HEK293 (cell line): ENCODE data around the gene RBM22.

Experiments used
- CTCF ChIA-PET: fragments of 350-600 bp; formaldehyde crosslinking; extraction: SDS; loops from one replicate; lab custom pipeline; 2021; ENCODE audit warnings: antibody characterized with exemption; lab: Yijun Ruan, JAX
- POLR2A ChIA-PET: fragments of 300-600 bp; formaldehyde crosslinking; extraction: SDS; loops from one replicate; lab custom pipeline; 2020; ENCODE audit warnings: antibody characterized with exemption, inconsistent platforms; lab: Yijun Ruan, JAX
- H3K27ac ChIP-seq: fragments of 200-500 bp; sonication (Bioruptor generic); 2 replicates; pipeline ENCODE4 v1.5.1; 2014; ENCODE audit warnings: low read depth, low read length, control low read depth, inconsistent platforms; ENCODE audit errors: extremely low read depth
- H3K36me3 ChIP-seq, 2 experiments: fragments of 200-500 bp in 1 of 2; sonication (Bioruptor generic) in 1 of 2; 1 replicate in 1 of 2; 2 replicates in 1 of 2; pipeline ENCODE4 v1.5.1; 2014 to 2017; ENCODE audit warnings: inconsistent platforms in 2 of 2, low read length in 2 of 2; ENCODE audit not compliant: control insufficient read depth in 2 of 2, insufficient read depth in 1 of 2
- H3K4me1 ChIP-seq: fragments of 200-500 bp; sonication (Bioruptor generic); 2 replicates; pipeline ENCODE4 v1.5.1; 2014; ENCODE audit warnings: mild to moderate bottlenecking, low read length, inconsistent platforms; ENCODE audit not compliant: control insufficient read depth, insufficient read depth
- H3K4me3 ChIP-seq: 2 replicates; pipeline ENCODE4 v1.5.1; 2011; ENCODE audit warnings: low read depth, mild to moderate bottlenecking, control low read depth, low read length, moderate library complexity
- H3K9me3 ChIP-seq: fragments of 200-500 bp; sonication (Bioruptor generic); 2 replicates; pipeline ENCODE4 v1.5.1; 2014; ENCODE audit warnings: low read depth, low read length, inconsistent platforms; ENCODE audit not compliant: control insufficient read depth, insufficient read depth
- MEIS1 ChIP-seq: sonication (generic); formaldehyde crosslinking; IDR thresholded peaks from 2 replicates; pipeline ENCODE4 v1.8.1; 2022; ENCODE audit warnings: missing genetic modification reagents, mild to moderate bottlenecking, borderline replicate concordance
- OVOL3 ChIP-seq: fragments of 450-650 bp; formaldehyde crosslinking; IDR thresholded peaks from 2 replicates; pipeline ENCODE4 v1.5.1; 2016; ENCODE audit warnings: missing biosample characterization, missing genetic modification characterization
- PATZ1 ChIP-seq: fragments of 450-650 bp; formaldehyde crosslinking; IDR thresholded peaks from 2 replicates; pipeline ENCODE4 v1.5.1; 2016; ENCODE audit warnings: missing biosample characterization, missing genetic modification characterization
- SETDB1 ChIP-seq: IDR thresholded peaks from one replicate; pipeline ENCODE4 v1.6.1; 2017; ENCODE audit warnings: mild to moderate bottlenecking, low read length, moderate library complexity, mixed read lengths; ENCODE audit not compliant: insufficient read length
- ZBTB20 ChIP-seq: fragments of 450-650 bp; formaldehyde crosslinking; IDR thresholded peaks from 2 replicates; pipeline ENCODE4 v1.5.1; 2016; ENCODE audit warnings: missing biosample characterization, missing genetic modification characterization
- ZNF10 ChIP-seq: fragments of 450-650 bp; formaldehyde crosslinking; IDR thresholded peaks from 2 replicates; pipeline ENCODE4 v1.5.1; 2017; ENCODE audit warnings: missing biosample characterization, missing genetic modification characterization
- ZNF133 ChIP-seq: fragments of 450-650 bp; formaldehyde crosslinking; IDR thresholded peaks from 2 replicates; pipeline ENCODE4 v1.5.1; 2016; ENCODE audit warnings: missing biosample characterization, missing genetic modification characterization
- ZNF138 ChIP-seq: fragments of 450-650 bp; formaldehyde crosslinking; IDR thresholded peaks from 2 replicates; pipeline ENCODE4 v1.5.1; 2016; ENCODE audit warnings: missing biosample characterization, missing genetic modification characterization, borderline replicate concordance
- ZNF248 ChIP-seq: fragments of 450-650 bp; formaldehyde crosslinking; IDR thresholded peaks from 2 replicates; pipeline ENCODE4 v1.5.1; 2017; ENCODE audit warnings: missing biosample characterization, missing genetic modification characterization
- ZNF292 ChIP-seq: fragments of 450-650 bp; formaldehyde crosslinking; IDR thresholded peaks from 2 replicates; pipeline ENCODE4 v1.5.1; 2016; ENCODE audit warnings: low read depth, missing biosample characterization, missing genetic modification characterization, borderline replicate concordance
- ZNF404 ChIP-seq: fragments of 450-650 bp; formaldehyde crosslinking; IDR thresholded peaks from 2 replicates; pipeline ENCODE4 v1.5.1; 2017; ENCODE audit warnings: missing biosample characterization, missing genetic modification characterization
- ZNF654 ChIP-seq: fragments of 450-650 bp; formaldehyde crosslinking; IDR thresholded peaks from 2 replicates; pipeline ENCODE4 v1.5.1; 2016; ENCODE audit warnings: low read depth, missing biosample characterization, missing genetic modification characterization
- ZNF664 ChIP-seq: fragments of 450-650 bp; formaldehyde crosslinking; IDR thresholded peaks from 2 replicates; pipeline ENCODE4 v1.5.1; 2016; ENCODE audit warnings: missing biosample characterization, missing genetic modification characterization
- ZNF776 ChIP-seq: fragments of 450-650 bp; formaldehyde crosslinking; IDR thresholded peaks from 2 replicates; pipeline ENCODE4 v1.5.0; 2017; ENCODE audit warnings: missing biosample characterization, missing genetic modification characterization, borderline replicate concordance
- TF ChIP-seq, protein P1 (sequence below): fragments of 450-650 bp; formaldehyde crosslinking; IDR thresholded peaks from 2 replicates; pipeline ENCODE4 v1.5.1; 2016; ENCODE audit warnings: missing biosample characterization, missing genetic modification characterization, borderline replicate concordance
- TF ChIP-seq, protein P2 (sequence below): fragments of 450-650 bp; formaldehyde crosslinking; IDR thresholded peaks from 2 replicates; pipeline ENCODE4 v1.5.1; 2016; ENCODE audit warnings: missing biosample characterization, missing genetic modification characterization
- TF ChIP-seq, protein P3 (sequence below): fragments of 450-650 bp; formaldehyde crosslinking; IDR thresholded peaks from 2 replicates; pipeline ENCODE4 v1.5.1; 2016; ENCODE audit warnings: missing biosample characterization, missing genetic modification characterization

The RBM22 gene

GRCh38 chr5:150723845-150724244 is 23.0 kb upstream of the RBM22 start:
- no peak for TF ChIP-seq ZNF248 (tag by site-specific recombination)
- no peak for TF ChIP-seq ZNF10 (tag by site-specific recombination)
- TF ChIP-seq PATZ1 (tag by site-specific recombination), result no peak
- TF ChIP-seq ZNF138 (tag by site-specific recombination), result no peak
- no peak for TF ChIP-seq ZNF404
- Histone ChIP-seq H3K27ac (no peak overlapping the region), H3K9me3 (no peaks in the 10 kb centered on the region), H3K4me3 (no peak overlapping the region), H3K36me3 (peaks cover 52 to 83% of the 10 kb centered on the region in 2 experiments), H3K4me1 (no peaks in the 10 kb centered on the region)
- CTCF ChIA-PET, result no interaction called here
- POLR2A ChIA-PET, result no interaction called here

DNA sequence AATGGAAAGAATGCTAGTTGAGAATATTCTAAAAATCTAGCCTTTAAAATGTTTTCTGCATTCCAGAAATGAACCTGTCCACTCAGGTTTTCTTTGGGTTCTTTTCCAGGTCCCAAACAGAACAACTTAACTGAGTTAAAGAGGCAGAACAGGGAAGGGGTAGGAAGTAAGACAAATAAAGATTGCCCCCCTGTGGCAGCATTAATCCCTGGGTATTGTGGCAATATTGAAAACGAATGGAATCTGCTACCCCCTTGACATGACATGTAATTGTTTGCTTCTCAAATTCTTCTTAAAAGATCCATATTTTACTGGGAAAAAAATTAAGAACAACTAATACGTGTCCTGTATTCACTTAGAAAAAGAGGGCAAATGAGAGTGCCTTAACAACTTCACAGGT is 9.3 kb upstream of the RBM22 start:
- Histone ChIP-seq H3K36me3 (peaks cover 50 to 69% of the 10 kb centered on the region in 2 experiments), H3K4me1 (peaks cover 4% of the 10 kb centered on the region; the same call in 1 of the 2 replicates), H3K9me3 (no peaks in the 10 kb centered on the region), H3K27ac (no peak overlapping the region), H3K4me3 (no peak overlapping the region)
- ChIA-PET CTCF (interaction anchor here (1.3 to 1.8 kb wide), 3 partner anchors 46 to 152 kb away, joined by 3 to 18 read pairs (median 5); no protein-coding TSS in a partner anchor), POLR2A (interaction anchor here (0.6 kb wide), 1 partner anchor 10 kb away, joined by 3 read pairs; no protein-coding TSS in a partner anchor)
- TF ChIP-seq, protein P1, sequence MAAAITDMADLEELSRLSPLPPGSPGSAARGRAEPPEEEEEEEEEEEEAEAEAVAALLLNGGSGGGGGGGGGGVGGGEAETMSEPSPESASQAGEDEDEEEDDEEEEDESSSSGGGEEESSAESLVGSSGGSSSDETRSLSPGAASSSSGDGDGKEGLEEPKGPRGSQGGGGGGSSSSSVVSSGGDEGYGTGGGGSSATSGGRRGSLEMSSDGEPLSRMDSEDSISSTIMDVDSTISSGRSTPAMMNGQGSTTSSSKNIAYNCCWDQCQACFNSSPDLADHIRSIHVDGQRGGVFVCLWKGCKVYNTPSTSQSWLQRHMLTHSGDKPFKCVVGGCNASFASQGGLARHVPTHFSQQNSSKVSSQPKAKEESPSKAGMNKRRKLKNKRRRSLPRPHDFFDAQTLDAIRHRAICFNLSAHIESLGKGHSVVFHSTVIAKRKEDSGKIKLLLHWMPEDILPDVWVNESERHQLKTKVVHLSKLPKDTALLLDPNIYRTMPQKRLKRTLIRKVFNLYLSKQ (tag by site-specific recombination), result no peak
- TF ChIP-seq, protein P2, sequence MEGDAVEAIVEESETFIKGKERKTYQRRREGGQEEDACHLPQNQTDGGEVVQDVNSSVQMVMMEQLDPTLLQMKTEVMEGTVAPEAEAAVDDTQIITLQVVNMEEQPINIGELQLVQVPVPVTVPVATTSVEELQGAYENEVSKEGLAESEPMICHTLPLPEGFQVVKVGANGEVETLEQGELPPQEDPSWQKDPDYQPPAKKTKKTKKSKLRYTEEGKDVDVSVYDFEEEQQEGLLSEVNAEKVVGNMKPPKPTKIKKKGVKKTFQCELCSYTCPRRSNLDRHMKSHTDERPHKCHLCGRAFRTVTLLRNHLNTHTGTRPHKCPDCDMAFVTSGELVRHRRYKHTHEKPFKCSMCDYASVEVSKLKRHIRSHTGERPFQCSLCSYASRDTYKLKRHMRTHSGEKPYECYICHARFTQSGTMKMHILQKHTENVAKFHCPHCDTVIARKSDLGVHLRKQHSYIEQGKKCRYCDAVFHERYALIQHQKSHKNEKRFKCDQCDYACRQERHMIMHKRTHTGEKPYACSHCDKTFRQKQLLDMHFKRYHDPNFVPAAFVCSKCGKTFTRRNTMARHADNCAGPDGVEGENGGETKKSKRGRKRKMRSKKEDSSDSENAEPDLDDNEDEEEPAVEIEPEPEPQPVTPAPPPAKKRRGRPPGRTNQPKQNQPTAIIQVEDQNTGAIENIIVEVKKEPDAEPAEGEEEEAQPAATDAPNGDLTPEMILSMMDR (tag by site-specific recombination), result 0 out of 2 replicates have a peak, but pooled peaks have one; percentile 23
- no peak for TF ChIP-seq ZNF133 (tag by site-specific recombination)
- peak; percentile 25 for TF ChIP-seq ZNF654 (tag by site-specific recombination)
- TF ChIP-seq, protein P3, sequence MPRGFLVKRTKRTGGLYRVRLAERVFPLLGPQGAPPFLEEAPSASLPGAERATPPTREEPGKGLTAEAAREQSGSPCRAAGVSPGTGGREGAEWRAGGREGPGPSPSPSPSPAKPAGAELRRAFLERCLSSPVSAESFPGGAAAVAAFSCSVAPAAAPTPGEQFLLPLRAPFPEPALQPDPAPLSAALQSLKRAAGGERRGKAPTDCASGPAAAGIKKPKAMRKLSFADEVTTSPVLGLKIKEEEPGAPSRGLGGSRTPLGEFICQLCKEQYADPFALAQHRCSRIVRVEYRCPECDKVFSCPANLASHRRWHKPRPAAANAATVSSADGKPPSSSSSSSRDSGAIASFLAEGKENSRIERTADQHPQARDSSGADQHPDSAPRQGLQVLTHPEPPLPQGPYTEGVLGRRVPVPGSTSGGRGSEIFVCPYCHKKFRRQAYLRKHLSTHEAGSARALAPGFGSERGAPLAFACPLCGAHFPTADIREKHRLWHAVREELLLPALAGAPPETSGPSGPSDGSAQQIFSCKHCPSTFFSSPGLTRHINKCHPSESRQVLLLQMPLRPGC (tag by site-specific recombination), result no peak
- no peak for TF ChIP-seq ZNF664
- TF ChIP-seq OVOL3 (tag by site-specific recombination), result no peak
- TF ChIP-seq ZNF776, result no peak
- TF ChIP-seq ZBTB20, result no peak
- no peak for TF ChIP-seq MEIS1 (CRISPR knock-in tag)
- TF ChIP-seq ZNF292 (tag by site-specific recombination), result no peak
- no peak for TF ChIP-seq SETDB1
